ENCODE results near the gene TWIST1.

Gene TWIST1

DNA sequence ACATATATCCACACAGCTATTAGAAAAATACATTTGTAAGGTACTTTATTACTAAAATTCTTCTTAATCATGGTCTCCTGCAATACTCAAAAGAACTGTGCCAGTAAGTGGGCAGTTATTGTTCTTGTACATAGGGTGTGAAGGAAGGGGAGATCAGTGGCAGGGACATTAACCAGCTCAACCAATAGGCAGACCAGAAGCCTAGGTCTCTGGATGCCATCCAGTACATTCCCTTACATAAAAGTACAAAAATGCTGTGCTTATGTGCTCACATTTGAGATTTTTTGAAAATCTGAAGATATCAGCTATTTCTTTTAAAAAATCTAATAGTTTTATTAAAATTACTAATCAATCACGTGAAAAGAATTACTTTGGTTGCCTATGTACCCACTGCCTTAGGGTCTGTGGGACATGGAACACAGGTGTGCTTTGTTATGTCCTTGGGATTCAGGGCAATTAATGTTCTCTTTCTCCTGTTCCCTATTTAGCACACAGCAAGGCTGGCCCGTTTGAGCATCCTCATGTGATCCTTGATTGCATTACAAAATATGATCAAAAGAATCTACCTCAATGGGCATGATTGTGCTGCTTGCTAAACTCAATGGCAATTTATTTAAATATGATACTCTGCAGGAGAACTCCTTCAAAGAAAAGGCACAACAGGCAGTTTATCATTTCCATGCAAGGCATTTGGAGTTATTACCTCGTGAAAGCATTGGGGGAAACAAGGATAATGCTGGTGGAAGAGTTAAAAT, 22.7 kb downstream of the TWIST1 start:
- DNase-seq (ENCODE audit: low read depth), result no peak

- no peak for DNase-seq (ENCODE audit: low read depth)
Observed at GRCh38 chr7:19094138-19094537, 23.3 kb downstream of the TWIST1 start.

DNA sequence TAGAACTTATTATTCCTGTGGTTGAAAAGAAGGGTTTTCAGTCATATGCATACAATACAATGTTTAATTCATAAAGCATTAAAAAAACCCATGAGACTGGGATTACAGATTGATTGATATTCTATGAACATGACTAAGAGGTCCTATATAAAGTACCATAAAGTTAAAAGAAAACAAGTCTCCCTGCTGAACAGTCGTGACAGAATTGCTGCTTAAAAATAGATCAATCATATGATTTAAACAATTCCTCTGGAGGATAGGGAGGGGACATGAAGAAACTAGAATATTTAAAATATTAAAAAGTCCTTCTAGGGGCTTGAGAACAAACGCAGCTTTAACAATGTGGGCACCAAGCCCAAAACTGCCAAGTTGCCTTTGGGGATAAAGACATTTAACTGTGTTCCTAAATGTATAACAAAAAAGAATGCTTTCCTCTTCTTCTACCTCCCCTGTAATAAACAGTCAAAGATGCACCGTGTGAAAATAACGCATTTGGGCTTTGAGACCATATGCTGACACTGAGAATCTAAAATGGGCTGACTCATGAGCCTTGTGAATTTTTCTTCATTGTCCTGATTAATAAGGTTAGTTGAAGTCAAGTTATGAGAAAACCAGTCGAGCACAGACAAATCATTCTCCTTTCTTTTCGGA, 25.8 kb downstream of the TWIST1 start:
- DNase-seq (ENCODE audit: low read depth), result no peak

DNA sequence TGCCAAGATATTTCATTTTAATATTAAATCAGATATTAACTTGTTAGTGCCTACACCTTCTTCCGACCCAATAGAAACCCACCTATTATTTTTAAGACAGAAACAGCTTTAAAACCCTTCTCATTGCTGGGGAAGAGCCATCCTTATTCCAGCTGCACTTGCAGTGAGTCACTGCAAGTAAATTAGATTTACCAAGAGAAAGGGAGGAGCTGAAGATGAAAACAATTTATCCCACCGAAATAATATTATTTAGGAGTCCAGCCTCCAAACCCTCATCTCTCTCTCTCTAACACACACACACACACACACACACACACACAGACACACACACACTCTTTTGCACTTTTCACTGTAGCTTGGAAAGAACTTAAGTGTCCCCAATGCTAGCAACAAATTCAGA, 26.9 kb downstream of the TWIST1 start:
- DNase-seq (ENCODE audit: low read depth), result no peak

DNA sequence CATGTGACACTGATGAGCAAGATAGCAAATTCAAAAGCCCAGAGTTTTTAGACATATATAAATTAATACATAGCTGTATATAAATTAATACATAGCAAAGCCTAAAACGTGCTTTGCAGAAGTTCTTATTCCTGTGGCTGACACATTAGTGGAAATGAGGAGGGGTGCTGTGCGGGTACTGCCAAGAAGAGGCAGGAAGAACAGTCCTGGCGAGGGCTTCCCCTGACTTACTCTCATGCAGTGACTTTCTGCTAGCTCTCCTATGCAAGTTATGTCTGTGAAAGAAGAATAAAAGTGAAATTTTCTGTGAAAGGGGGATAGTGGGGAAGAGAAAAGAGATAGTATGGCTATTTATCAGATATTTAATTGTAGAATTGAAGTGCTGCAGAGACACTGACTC, 27.6 kb downstream of the TWIST1 start:
- no peak for DNase-seq (ENCODE audit: low read depth)

- no peak for DNase-seq (ENCODE audit: low read depth)
Observed at GRCh38 chr7:19089378-19089777, 28.1 kb downstream of the TWIST1 start.

DNA sequence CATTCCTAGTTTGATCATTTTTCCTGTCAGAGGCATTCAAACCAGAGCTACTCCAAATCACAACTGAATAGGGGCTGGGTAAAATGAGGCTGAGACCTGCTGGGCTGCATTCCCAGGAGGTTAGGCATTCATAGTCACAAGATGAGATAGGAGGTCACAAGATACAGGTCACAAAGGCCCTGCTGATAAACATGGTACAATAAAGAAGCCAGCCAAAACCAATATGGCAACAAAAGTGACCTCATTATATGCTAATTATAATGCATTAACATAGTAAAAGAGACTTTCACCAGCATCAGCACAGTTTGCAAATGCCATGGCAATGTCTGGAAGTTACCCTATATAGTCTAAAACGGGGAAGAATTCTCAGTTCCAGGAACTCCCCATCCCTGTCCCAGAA, 37.3 kb downstream of the TWIST1 start:
- DNase-seq (ENCODE audit: low read depth), result no peak

GRCh38 chr7:19079066-19079465, 38.4 kb downstream of the TWIST1 start:
- no peak for DNase-seq (ENCODE audit: low read depth)

DNA sequence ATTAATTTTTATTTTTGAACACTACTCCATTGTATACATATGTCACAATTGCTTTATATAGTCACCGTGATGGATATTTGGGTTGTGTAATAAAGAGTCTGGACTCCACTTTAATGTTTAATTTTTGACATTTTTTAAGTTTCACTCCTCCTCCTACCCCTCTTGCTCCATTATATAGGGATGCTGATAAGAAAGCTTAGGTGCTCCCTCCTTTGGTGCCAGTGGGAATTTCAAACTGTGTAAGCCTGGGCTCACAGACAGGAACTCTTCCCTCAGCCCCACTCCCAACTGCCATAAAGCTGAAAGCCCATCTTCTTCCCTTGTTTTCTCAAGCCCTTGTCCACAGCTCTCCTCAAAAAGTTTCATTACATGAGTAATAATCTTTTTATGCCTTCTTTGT, 47.6 kb downstream of the TWIST1 start:
- no peak for DNase-seq (ENCODE audit: low read depth)

DNA sequence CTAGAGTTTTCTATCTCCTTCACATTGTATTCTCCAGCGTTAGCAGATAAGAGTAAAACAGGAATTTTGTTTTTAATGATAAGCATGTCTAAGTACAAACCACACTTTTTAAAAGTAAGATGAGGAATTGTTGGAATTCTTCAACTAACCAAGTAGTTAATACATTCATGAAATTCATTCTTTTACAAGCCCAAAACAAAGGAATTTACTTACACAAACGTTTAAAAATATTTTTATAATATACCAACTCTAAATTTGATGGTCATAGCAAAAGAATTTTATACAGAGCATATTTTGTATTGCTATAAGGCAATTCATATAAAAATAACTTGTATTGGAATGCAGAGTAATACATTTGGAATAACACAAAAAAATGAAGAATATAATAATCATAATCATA, 51.3 kb downstream of the TWIST1 start:
- DNase-seq (ENCODE audit: low read depth), result no peak

All from GM04504 (cell line).